NCI-H128 (cell line): Measurements from ENCODE around the gene ROR1.

Experiments used
- DNase-seq: peaks from one replicate; lab custom pipeline; 2025; ENCODE audit not compliant: unreplicated experiment; lab: John Stamatoyannopoulos, UW

The ROR1 gene

DNA sequence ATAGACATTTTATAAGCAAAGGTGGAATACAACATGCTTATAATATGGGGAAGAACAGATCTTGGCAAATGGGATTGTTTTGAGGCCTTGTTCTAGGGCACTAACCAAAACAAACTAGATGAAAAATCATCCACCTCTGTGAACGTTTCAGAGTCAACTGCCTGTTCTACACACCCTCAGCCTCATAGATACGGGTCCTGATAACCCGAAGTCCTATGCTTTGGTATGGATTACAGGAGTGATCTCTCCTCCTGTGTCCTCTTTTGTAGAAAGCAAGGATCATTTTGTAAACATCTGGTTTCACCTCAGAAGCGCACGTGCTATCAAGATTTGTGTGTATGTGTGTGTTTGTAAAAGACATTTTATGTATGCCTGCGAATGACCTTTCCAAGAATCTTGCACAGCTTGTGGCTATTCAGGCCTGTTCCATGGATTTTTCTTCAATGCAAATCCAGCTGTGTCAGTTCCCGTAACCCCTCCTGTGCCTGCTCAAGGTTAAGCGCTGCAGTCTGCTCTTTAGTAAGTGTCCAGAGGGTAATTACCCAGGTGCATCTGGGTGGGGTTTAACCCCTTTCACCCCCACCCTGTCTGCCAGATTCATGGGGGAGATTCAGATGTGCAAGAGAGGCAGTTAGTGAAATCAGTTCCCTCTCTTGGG is 132.4 kb downstream of the ROR1 start:
- DNase-seq: no peak

DNA sequence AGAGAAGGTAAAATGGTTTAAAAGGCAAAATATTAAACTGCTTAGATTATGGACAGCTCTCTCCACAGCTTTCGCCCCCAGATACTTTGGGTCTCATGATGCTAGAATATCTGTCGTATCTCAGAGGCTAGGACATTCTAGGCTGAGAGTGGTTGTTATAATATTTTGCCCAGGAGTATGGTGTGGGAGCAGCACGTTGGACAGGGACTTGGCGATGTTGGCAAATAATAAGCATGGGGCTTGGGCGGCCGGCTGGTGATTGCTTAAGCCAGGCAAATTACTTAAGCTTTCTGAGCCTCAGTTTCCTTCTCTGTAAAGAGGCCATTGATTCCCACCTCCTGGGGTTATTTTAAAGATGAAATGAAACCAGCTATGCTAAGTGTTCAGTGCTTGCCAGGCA is 133.2 kb downstream of the ROR1 start:
- no peak for DNase-seq

DNA sequence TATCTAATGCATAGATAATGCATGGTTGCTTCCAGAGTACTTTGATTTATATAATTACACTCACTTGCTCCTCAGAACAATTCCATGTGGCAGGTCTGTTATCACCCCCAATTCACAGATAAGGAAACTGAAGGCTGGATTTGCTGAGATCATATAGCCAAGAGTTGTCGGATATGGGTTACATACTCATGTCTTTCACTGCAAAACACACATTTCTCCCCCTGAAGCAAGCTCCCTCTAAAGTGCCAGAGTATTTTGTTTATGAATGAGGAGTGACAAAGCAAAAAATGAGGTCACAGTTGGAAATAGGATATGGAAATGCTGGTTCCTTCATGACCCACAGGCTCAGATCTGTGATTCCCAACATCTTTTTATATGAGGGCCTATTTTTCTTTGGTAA is 134.2 kb downstream of the ROR1 start:
- no peak for DNase-seq

DNA sequence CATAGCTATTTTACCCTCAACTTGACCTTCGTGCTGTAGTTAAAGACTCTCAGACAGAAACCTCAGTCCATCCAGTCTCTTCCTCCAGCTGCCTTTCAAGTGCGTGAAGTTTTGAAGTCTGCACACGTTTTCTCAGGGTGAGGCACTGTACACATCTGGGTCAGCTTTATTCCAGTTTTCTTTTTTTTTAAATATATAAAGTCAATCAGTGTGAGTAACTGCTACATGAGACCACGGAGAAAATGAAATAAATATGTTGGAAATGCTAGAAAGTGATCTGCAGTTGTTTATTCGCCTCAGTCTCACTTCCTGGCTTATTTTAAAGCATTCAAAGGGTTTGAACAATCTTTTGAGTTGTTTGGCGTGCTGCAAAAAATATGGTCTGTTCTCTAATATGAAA is 135.7 kb downstream of the ROR1 start:
- DNase-seq: no peak

DNA sequence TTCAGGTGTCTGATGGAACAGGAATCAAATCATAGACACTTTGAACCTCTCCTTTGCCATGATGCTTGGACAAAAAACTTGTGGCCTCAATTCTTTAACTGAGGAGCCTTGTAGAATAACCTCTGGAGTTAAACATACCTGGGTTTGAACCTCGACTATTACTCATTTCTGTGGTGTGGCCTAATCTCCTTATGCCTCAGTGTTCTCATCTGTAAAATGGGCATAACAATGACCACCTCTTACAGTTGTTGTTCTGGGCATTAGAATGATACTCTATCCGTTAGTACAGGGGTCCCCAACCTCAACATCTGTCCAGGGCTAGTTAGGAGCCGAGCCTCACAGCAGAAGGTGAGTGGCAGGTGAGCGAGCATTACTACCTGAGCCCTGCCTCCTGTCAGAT is 137.2 kb downstream of the ROR1 start:
- no peak for DNase-seq

DNA sequence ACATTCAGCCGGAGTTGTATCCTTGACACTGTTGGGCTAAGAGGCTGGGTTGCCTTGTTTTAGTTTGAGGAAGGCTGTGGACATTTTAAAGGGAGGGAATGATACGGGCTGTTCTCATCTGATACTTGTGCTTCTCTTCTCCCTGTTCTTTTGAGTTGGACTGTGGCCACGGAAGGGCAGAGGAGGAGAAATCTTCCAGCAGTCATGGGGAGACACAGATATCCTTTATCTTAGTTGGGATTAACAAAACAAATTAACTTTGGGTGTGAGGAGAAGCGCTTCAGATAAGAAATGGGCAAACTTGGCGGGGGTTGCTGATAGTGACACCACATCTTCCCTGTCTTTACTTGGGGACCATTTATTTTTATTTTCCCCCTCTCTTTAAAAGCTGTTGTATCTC is 138.8 kb downstream of the ROR1 start:
- DNase-seq: no peak

DNA sequence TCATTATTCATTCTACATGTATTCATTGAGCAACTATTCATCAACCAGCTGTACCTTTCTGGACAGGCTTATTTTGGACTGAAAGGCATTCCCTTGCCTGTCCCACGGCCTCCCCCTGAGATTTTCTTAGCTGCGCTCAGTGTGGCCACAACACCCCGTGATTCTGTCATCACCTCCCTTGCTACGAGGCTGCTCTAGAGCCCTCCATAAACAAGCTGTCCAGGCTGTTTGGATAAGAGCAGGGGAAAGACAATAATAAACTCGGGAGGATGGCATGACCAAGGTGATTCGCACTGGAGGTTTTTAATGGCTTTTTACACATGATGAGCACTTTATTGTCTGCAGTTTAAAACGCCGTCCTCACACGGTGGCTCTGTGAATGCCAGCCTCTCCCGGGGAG is 139.7 kb downstream of the ROR1 start:
- no peak for DNase-seq

DNA sequence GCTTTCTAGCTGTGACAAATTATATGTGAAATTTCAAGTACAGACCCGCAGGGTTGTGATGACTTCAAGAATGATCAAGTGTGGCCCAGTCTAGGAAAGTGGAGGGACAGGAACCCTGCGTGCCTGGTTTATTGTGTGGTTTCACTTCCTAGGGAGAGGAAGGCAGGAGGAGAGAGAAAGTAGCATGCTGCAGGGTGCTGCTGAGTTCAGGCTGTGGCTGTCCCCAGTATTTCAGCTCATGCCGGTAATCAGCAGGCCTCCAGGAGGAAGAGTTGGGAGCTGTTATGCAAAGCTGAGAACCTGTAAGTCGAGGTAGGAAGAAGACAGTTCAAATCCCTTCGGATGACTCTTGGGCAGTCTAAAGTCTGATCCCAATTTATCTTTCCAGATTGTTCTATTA is 140.4 kb downstream of the ROR1 start:
- no peak for DNase-seq

DNA sequence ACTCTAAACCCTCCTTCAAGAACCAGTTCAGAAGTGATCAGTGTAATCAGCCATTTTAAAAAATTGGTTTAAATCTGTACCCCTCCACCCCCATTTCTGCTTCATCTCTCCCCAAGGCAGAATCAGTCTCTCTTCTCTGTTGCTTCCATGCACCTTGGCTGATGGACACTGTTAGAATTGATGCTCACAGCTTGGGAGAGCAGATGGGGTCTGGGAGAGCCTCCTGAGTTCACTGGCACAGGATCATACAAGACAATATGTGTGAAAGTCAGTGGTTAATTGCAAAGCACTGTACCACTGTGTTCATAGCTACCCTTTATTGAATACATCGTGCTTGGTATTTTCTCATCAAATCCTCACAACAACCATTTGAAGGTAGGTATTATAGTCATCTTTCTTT is 140.9 kb downstream of the ROR1 start:
- no peak for DNase-seq

DNA sequence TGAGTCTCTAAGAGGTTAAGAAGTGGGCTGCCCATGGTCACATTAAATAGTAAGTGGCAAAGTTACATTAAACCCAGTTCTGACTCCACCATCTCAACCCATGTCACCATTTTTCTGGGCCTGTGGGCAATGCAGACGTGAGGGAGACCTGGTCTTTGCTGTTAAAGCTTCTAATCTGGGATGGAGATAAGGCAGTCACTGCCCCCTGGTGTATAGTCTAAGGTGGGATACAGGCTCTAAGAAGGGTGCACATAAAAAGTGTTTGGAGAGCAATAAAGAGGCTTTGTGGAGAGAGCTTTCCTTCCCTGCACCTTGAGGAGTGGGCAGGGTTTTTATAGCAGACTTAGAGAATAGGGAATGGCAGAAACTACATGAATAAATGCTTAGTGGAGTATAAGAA is 141.3 kb downstream of the ROR1 start:
- DNase-seq: no peak

DNA sequence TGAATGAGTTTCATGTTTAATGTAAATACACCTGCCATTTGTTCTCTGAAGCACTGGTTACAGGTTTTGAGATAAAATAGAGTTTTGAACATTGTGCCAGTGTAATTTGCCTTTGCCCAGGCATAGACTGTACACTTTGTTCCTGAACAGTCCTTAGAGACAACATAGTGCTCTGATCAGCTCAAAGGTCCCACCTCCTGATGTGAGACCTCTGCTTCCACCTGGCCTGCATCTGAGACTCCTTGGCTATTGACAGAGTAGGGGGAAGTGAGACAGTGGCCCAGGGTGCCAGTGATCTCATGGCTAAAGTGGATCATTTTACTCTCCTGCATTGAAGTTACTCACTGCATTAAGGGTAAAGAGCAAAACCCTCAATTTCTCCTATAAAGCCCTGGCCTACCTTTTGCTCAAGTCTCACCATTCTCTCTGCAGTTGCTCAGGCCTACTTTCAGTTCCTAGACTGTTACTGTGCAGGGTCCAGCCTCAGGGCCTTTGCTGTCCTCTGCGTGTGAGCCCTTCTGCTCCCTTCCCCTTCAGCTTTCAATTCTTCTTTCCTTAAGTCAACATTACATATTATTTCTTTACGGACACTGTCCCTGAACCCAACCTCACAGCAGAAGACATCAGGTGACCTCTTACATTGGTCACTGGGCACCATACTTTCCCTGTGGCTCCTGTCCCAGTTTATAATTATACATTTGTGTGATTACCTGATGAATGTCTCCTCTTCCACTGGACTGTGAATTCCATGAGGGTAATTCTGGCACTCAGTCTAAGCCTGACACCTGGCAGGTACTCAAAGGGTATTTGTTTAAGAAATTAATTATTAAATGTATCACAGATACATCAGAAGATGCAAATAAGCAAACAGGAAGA is 142.9 kb downstream of the ROR1 start:
- DNase-seq: no peak

DNA sequence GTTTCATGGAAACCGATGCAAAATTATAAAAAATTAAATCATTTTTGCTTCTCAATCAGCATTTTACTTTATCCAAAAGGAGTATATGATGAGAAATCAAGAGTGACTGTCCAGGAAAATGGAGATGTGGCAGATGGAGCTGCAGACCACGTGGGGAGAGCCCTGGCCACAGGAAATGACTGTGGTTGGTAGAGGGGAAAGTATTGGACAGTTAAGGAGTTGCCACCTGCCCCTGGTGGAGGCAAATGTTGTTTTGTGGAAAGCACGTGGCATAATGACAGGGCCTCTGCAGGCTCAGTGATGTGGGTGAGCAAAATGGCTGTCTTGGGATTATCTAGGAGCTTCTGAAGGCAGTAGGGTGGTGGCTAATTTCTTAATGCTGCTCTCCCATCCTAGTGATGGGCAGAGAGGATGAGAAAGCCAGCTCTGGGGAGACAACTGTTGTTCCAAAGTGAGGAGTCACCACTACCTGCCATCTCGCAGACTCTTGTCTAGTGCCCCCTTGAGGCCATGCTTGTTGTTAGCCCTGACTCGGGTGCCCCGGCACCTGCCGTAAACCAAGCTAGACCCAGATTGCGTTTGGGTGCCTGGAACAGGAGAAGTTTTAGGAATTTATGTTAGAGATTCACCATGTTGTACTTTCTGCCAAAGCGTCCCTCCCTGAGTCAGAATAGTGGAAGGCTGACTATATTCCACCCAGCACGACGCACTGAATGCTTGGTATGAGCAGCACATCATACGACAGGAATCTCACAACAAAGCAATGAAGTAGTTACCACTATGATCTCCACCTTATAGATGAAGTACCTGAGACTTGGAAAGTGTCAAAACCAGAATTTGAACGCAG is 144.0 kb downstream of the ROR1 start:
- no peak for DNase-seq

DNA sequence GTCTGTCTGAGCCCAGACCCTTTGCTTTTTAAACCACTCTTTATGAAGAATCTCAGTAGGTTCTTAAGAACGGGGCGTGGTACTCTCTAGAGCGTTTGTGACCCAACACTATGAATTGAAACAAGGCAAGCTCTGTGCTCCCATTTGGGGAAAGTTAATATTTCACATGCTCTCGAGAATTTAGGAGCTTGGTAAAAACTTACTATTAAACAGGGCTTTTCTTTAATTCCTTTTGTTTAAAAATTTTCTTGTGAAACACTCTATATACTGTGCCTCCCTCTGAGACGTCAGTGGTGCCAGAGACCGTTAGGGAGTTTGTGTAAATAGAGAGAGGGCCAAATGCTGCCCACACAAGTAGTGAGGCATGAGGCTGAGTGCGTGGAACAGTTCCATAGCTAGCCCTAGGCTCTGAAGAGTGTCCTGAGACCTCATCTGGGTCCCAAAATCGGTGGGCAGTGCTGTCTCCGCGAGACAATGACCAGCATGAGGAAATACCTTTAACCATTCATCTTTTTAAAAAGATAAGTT is 144.7 kb downstream of the ROR1 start:
- DNase-seq: no peak

DNA sequence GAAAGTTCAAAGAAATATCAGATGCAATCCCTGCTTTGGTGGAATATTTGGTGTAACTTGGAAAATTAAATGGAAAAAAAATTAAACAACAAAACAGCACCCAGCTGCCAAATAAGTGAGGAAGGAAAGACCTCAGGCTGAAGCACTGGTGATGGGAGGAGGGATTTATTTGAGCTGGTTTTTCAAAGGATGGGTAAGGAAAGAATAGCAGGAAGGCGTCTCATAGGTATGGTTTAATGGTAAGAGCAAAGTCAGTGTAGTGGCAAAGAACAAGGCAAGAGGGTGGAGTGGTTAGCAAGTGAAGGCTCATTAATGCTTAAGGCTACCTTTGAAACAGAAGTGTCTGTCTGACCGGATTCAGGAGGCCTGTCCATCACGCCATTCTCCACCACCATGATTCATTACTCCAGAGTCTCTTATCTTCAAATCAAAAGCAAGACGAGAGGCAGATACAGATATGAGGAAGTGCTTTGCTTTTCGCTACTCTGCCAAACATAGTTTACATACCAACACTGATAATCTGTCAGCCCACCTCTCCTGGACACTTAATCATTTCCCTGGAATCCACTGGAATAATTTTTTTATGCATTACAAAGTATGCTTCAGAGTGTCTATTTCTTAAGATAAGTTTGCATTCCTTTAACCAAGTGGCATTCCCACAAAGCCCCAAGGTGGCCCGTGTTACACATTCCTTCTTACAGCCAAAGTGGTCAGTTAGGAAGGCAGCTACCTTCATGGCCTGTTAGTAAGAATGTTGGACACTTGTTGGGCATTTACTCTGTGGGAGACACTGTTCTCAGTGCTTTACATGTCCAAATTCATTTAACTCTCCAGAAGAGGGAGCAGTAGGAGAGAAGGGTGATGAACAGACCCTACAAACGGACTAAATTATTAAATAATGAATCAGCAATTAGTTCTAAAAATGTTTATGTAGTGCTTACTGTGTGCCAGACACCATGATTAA is 146.6 kb downstream of the ROR1 start:
- no peak for DNase-seq

DNA sequence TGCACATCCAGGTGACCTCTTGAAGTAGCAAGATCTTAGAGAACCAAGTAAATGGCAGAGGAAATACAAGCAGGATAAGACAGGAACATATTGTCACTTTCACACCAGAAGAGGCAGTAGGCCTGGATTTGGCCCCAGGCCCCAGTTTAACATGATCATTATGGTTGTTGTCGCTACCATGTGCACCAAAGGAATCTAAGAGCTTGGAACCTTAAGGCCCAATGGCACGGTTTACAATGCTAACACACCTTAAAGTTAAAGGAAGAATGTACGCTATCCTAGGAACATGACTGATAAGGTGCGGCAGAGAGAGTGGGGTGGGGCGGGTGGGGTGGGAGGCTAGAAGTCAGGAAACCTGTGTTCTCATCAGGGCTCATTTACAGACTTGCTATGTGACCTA is 147.5 kb downstream of the ROR1 start:
- no peak for DNase-seq

DNA sequence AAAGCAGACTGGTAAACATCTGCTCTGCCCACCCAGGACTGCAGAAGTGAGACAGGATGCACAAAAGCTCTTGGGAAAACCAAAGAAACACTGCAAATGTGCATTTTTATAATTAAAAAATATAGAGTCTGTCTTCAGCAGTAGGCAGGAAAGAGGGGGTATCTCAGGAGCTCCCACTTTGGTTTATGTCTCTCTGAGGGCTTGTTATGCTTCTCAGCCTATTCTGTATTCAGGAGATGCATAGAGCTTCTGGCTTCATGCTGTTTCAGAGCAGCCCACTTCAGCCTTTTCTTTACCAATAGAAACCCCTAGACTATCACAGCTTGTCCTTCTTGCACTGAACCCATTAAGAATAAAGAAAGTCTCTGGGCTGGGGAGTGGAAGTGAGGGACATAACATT is 148.0 kb downstream of the ROR1 start:
- DNase-seq: no peak

DNA sequence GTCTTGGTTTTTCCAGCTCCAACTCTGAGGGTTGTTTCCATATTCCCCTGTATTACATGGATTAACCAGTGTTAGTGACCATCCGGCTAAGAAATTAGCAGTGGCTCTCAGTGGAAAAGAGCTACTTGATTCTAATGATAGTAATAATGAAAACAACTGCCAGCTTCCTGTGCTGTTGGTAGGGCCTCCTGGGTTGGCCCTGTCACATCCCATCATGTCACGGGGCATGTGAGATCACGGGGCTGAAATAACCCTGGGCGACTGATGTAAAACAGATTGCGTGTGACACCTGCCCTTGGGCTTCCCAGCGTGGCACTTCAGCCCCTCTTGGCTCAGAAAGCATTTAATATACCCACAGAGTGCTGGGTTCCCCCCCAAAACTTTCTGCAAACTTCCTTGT is 149.0 kb downstream of the ROR1 start:
- no peak for DNase-seq

DNA sequence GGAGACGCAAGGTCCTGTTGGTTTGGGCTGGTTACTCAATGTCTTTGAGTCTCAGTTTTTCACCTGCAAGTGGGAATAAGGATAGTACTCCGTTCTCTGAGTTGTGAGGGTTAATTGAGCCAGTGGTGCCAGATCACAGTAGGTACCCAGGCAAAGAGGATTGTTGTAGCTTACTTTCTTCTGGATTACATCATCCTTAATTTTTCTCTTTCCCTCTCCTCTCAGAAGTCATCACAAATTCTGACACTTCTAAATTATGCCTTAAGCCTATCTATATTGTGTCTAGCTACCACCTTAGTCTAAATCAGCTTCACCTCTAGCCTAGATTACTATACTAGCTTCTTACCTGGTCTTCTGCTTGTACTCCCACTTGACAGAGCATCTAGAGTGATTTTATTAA is 149.5 kb downstream of the ROR1 start:
- DNase-seq: no peak

DNA sequence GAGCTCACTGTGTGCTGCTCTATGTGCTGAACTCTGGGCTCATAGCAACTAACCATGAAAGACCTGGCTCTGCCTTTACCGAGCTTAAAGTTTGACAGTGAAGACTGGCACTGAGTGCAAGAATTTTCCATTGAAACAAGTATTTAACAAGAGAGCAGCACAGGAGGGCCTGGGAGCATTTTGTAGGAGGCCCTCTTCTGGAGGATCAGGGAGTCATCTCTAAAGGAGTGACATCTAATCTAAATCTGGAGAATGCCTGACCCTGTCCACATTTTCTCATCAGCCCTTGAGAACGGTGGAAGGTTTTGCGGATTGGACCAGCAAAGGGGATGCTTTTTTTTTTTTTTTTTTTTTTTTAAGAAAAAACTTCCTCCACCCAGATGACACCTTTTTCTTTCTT is 150.8 kb downstream of the ROR1 start:
- no peak for DNase-seq
